ENCODE data around the gene FBXL15. TPM values are rescaled to one million over a fixed set of nuclear protein-coding genes. Genes with fewer than 3 reads are reported as not detected.
A peak's percentile ranks its signal among the peaks of the same experiment; 100 is the strongest.

Gene FBXL15
- total and polyA plus RNA-seq, 2 of the 13 experiments (the other 11 are each of a cell fraction or from before 2014, with no cell fraction given): 4.3 to 8.3 TPM

GRCh38 chr10:102421757-102422512 lies 1.3 kb downstream of the FBXL15 start (continued):
- TF ChIP-seq ZNF609 (CRISPR knock-in tag; IDR thresholded peaks at IDR 0.05; ENCODE audit: borderline replicate concordance) (no peak; the same call in 1 of the 2 replicates), ZXDC (CRISPR knock-in tag; IDR thresholded peaks at IDR 0.05) (no peak), NFYC (CRISPR knock-in tag; IDR thresholded peaks at IDR 0.05) (no peak), NR2C2 (CRISPR knock-in tag; IDR thresholded peaks at IDR 0.05; ENCODE audit: borderline replicate concordance) (no peak), NR1H2 (CRISPR knock-in tag; IDR thresholded peaks at IDR 0.05; ENCODE audit: borderline replicate concordance, low read depth) (no peak), PHF20 (CRISPR knock-in tag; IDR thresholded peaks at IDR 0.05) (no peak), ZNF788 (CRISPR knock-in tag; IDR thresholded peaks at IDR 0.05; ENCODE audit: borderline replicate concordance) (no peak), CENPT (CRISPR knock-in tag; IDR thresholded peaks at IDR 0.05; ENCODE audit: low read depth) (no peak), CEBPG (CRISPR knock-in tag; IDR thresholded peaks at IDR 0.05) (no peak), ZNF138 (CRISPR knock-in tag; IDR thresholded peaks at IDR 0.05; ENCODE audit: low read depth) (peak; percentile 88), TBL1XR1 (IDR thresholded peaks at IDR 0.05; ENCODE audit: borderline replicate concordance, low read length, partially characterized antibody) (no peak), ZSCAN20 (CRISPR knock-in tag; IDR thresholded peaks at IDR 0.05; ENCODE audit: borderline replicate concordance) (no peak), MAFG (CRISPR knock-in tag; IDR thresholded peaks at IDR 0.05) (no peak), KLF11 (CRISPR knock-in tag; IDR thresholded peaks at IDR 0.05) (no peak), ZNF816 (CRISPR knock-in tag; IDR thresholded peaks at IDR 0.05; ENCODE audit: borderline replicate concordance) (no peak), DPF2 (CRISPR knock-in tag; IDR thresholded peaks at IDR 0.05; ENCODE audit: borderline replicate concordance, low read depth) (no peak), DMAP1 (CRISPR knock-in tag; IDR thresholded peaks at IDR 0.05) (no peak), ZNF570 (CRISPR knock-in tag; IDR thresholded peaks at IDR 0.05; ENCODE audit: borderline replicate concordance) (no peak)
- TF ChIP-seq, protein P1, sequence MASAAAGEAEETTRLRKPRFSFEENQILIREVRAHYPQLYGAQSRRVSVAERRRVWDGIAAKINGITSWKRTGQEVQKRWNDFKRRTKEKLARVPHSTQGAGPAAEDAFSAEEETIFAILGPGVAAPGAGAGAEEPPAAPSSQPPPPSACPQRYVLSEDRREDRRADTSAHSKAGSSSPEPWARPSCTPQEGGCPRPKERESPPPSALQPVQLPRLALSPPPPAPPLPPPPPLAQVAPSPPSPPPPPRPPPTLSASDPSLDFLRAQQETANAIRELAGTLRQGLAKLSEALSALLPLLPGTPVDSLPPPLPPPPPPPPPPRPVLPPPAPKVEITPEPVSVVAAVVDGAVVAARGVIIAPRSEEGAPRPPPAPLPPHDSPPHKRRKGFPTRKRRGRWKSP (CRISPR knock-in tag; IDR thresholded peaks at IDR 0.05): peak; percentile 53; the same call in 1 of the 2 replicates
- TF ChIP-seq, protein P2, sequence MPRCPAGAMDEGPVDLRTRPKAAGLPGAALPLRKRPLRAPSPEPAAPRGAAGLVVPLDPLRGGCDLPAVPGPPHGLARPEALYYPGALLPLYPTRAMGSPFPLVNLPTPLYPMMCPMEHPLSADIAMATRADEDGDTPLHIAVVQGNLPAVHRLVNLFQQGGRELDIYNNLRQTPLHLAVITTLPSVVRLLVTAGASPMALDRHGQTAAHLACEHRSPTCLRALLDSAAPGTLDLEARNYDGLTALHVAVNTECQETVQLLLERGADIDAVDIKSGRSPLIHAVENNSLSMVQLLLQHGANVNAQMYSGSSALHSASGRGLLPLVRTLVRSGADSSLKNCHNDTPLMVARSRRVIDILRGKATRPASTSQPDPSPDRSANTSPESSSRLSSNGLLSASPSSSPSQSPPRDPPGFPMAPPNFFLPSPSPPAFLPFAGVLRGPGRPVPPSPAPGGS (CRISPR knock-in tag; IDR thresholded peaks at IDR 0.05): no peak

Measured in HepG2 (cell line).